HEK293T (cell line): ENCODE measurements around the gene FGD5.

Experiments used
- CTCF ChIA-PET: fragments of 350-600 bp; formaldehyde crosslinking; extraction: SDS; loops from one replicate; lab custom pipeline; 2021; ENCODE audit warnings: antibody characterized with exemption, inconsistent platforms; lab: Yijun Ruan, JAX
- POLR2A ChIA-PET: fragments of 350-600 bp; formaldehyde crosslinking; extraction: SDS; loops from one replicate; lab custom pipeline; 2020; ENCODE audit warnings: antibody characterized with exemption, inconsistent platforms; lab: Yijun Ruan, JAX
- DNase-seq: peaks from one replicate; pipeline ENCODE4 v3.0.0; 2012; ENCODE audit warnings: mixed read lengths; ENCODE audit errors: extremely low spot score
- ARNT ChIP-seq: fragments of 450-650 bp; IDR thresholded peaks from 2 replicates; pipeline ENCODE4 v1.6.1; 2017; ENCODE audit warnings: mild to moderate bottlenecking
- BHLHE40 ChIP-seq: fragments of 450-650 bp; IDR thresholded peaks from 2 replicates; pipeline ENCODE4 v1.6.1; 2016; ENCODE audit warnings: mild to moderate bottlenecking, moderate library complexity, borderline replicate concordance
- CTBP1 ChIP-seq: fragments of 450-650 bp; IDR thresholded peaks from 2 replicates; pipeline ENCODE4 v1.6.1; 2016; ENCODE audit warnings: borderline replicate concordance
- ELF4 ChIP-seq: fragments of 450-650 bp; IDR thresholded peaks from 2 replicates; pipeline ENCODE4 v1.6.1; 2017; ENCODE audit warnings: antibody characterized with exemption
- FOXA1 ChIP-seq: fragments of 450-650 bp; IDR thresholded peaks from 2 replicates; pipeline ENCODE4 v1.6.1; 2016; ENCODE audit warnings: mild to moderate bottlenecking
- FOXK2 ChIP-seq: fragments of 450-650 bp; IDR thresholded peaks from 2 replicates; pipeline ENCODE4 v1.6.1; 2016; ENCODE audit warnings: mild to moderate bottlenecking
- FOXM1 ChIP-seq: fragments of 450-650 bp; IDR thresholded peaks from 2 replicates; pipeline ENCODE4 v1.6.1; 2017; ENCODE audit warnings: mild to moderate bottlenecking, borderline replicate concordance
- HDGF ChIP-seq: fragments of 450-650 bp; IDR thresholded peaks from 2 replicates; pipeline ENCODE4 v1.6.1; 2017; ENCODE audit warnings: antibody characterized with exemption, borderline replicate concordance
- L3MBTL2 ChIP-seq: fragments of 450-650 bp; conservative IDR thresholded peaks from 2 replicates; pipeline ENCODE4 v1.6.1; 2016; ENCODE audit warnings: mild to moderate bottlenecking
- LEF1 ChIP-seq: fragments of 450-650 bp; IDR thresholded peaks from 2 replicates; pipeline ENCODE4 v1.6.1; 2017; ENCODE audit warnings: mild to moderate bottlenecking, borderline replicate concordance
- NFRKB ChIP-seq: fragments of 450-650 bp; IDR thresholded peaks from 2 replicates; pipeline ENCODE4 v1.6.1; 2016; ENCODE audit warnings: mild to moderate bottlenecking, moderate library complexity
- PKNOX1 ChIP-seq: fragments of 450-650 bp; IDR thresholded peaks from 2 replicates; pipeline ENCODE4 v1.6.1; 2016
- SP1 ChIP-seq: fragments of 450-650 bp; IDR thresholded peaks from 2 replicates; pipeline ENCODE4 v1.6.1; 2017
- SUZ12 ChIP-seq: fragments of 450-650 bp; IDR thresholded peaks from 2 replicates; pipeline ENCODE4 v1.6.1; 2016; ENCODE audit warnings: mild to moderate bottlenecking
- TARDBP ChIP-seq: fragments of 450-650 bp; IDR thresholded peaks from 2 replicates; pipeline ENCODE4 v1.6.1; 2016
- ZNF384 ChIP-seq: fragments of 450-650 bp; IDR thresholded peaks from 2 replicates; pipeline ENCODE4 v1.6.1; 2016

FGD5 gene

GRCh38 chr3:14907043-14907966 is 88.5 kb downstream of the FGD5 start:
- POLR2A ChIA-PET: no interaction called here
- no peak for DNase-seq
- CTCF ChIA-PET: no interaction called here
- no peak for TF ChIP-seq FOXK2
- TF ChIP-seq L3MBTL2: no peak
- no peak for TF ChIP-seq FOXA1
- TF ChIP-seq NFRKB: no peak
- TF ChIP-seq SUZ12: no peak
- no peak for TF ChIP-seq CTBP1

- ChIA-PET POLR2A (no interaction called here), CTCF (no interaction called here)
- no peak for TF ChIP-seq FOXK2
- no peak for TF ChIP-seq FOXM1
- no peak for TF ChIP-seq LEF1
- TF ChIP-seq SUZ12: no peak
- no peak for TF ChIP-seq BHLHE40
- TF ChIP-seq PKNOX1: no peak
- TF ChIP-seq TARDBP: no peak
- TF ChIP-seq HDGF: no peak
- TF ChIP-seq SP1: no peak
- no peak for TF ChIP-seq ZNF384
- TF ChIP-seq FOXA1: no peak
- TF ChIP-seq L3MBTL2: no peak
- no peak for TF ChIP-seq ARNT
- TF ChIP-seq ELF4: no peak
- TF ChIP-seq NFRKB: no peak
- no peak for TF ChIP-seq CTBP1
- DNase-seq: no peak
Measured at GRCh38 chr3:14909250-14909649, 90.5 kb downstream of the FGD5 start.

- ChIA-PET POLR2A (no interaction called here), CTCF (no interaction called here)
- no peak for DNase-seq
- TF ChIP-seq SUZ12: no peak
- TF ChIP-seq BHLHE40: no peak
- no peak for TF ChIP-seq NFRKB
- no peak for TF ChIP-seq ARNT
- no peak for TF ChIP-seq FOXA1
- no peak for TF ChIP-seq SP1
- no peak for TF ChIP-seq ELF4
- TF ChIP-seq HDGF: no peak
Measured at GRCh38 chr3:14911651-14912050, 92.9 kb downstream of the FGD5 start.

- no peak for DNase-seq
- TF ChIP-seq ELF4: no peak
- no peak for TF ChIP-seq NFRKB
- TF ChIP-seq LEF1: no peak
- no peak for TF ChIP-seq SP1
- no peak for TF ChIP-seq ZNF384
- TF ChIP-seq FOXA1: no peak
- TF ChIP-seq PKNOX1: no peak
- no peak for TF ChIP-seq TARDBP
- TF ChIP-seq HDGF: no peak
- ChIA-PET CTCF (interaction anchor here (0.6 to 1.7 kb wide), 7 partner anchors 8 to 125 kb away, joined by 3 to 9 read pairs (median 5); no protein-coding TSS in a partner anchor), POLR2A (interaction anchor here (0.6 to 1.4 kb wide), 2 partner anchors 120 to 152 kb away, joined by 3 read pairs; partner anchors contain the start of gene MRPS25)
Measured at GRCh38 chr3:14913071-14913925, 94.5 kb downstream of the FGD5 start.

- no peak for TF ChIP-seq BHLHE40
- no peak for DNase-seq
- CTCF ChIA-PET: interaction anchor here (0.6 to 0.7 kb wide), 2 partner anchors 75 to 126 kb away, joined by 4 to 6 read pairs; no protein-coding TSS in a partner anchor
- POLR2A ChIA-PET: no interaction called here
Measured at GRCh38 chr3:14913926-14914778, 95.4 kb downstream of the FGD5 start.

GRCh38 chr3:14914779-14915117 is 96.0 kb downstream of the FGD5 start:
- TF ChIP-seq LEF1 (no peak), BHLHE40 (no peak), L3MBTL2 (no peak), HDGF (no peak), ARNT (no peak), FOXK2 (no peak), CTBP1 (no peak)
- ChIA-PET CTCF (interaction anchor here (0.9 kb wide), 1 partner anchor 134 kb away, joined by 3 read pairs; no protein-coding TSS in a partner anchor), POLR2A (no interaction called here)
- DNase-seq: no peak
